Activated CD8-positive, alpha-beta T cell treated with anti-CD3 and anti-CD28 coated beads for 36 hours (primary cell): ENCODE results near the gene C2orf42. TPM values are rescaled to one million over a fixed set of nuclear protein-coding genes. Genes with fewer than 3 reads are reported as not detected.
"Not testable (repeated sequence)": the region's sequence is repeated elsewhere in the genome, so short reads cannot be mapped to it uniquely, and the experiment has no call there.

Experiments
- ATAC-seq: fragments of 200-7000 bp; cut with Tn5 transposase; one replicate; pipeline ENCODE4 v1.10.0; 2021; ENCODE audit warnings: mild to moderate bottlenecking, moderate library complexity
- CTCF ChIA-PET: fragments of 350-600 bp; sonication (Branson Sonifier 250); formaldehyde crosslinking; loops from one replicate; lab custom pipeline; 2021; ENCODE audit warnings: antibody characterized with exemption; lab: Charles Lee
- POLR2A ChIA-PET: fragments of 350-600 bp; sonication (Branson Sonifier 250); formaldehyde crosslinking; loops from one replicate; lab custom pipeline; 2021; ENCODE audit warnings: antibody characterized with exemption; lab: Charles Lee
- DNase-seq: peaks from one replicate; pipeline ENCODE4 v3.0.0-alpha.2; 2020
- H3K27ac Mint-ChIP-seq: one replicate; pipeline ENCODE4 v1.8.0; 2021; ENCODE audit warnings: mild to moderate bottlenecking, mixed read lengths
- H3K27me3 Mint-ChIP-seq: one replicate; pipeline ENCODE4 v1.8.0; 2021; ENCODE audit warnings: mixed read lengths
- H3K36me3 Mint-ChIP-seq: one replicate; pipeline ENCODE4 v1.8.0; 2021; ENCODE audit warnings: low read depth, mixed read lengths
- H3K4me1 Mint-ChIP-seq: one replicate; pipeline ENCODE4 v1.8.0; 2021; ENCODE audit warnings: low read depth, mixed read lengths
- H3K4me3 Mint-ChIP-seq: one replicate; pipeline ENCODE4 v1.8.0; 2021; ENCODE audit warnings: mild to moderate bottlenecking, moderate library complexity, mixed read lengths
- H3K9me3 Mint-ChIP-seq: one replicate; pipeline ENCODE4 v1.8.0; 2021; ENCODE audit warnings: mixed read lengths
- intact Hi-C: fragments of 100-400 bp; cut with micrococcal nuclease; formaldehyde crosslinking; loops from one replicate; pipeline ENCODE4 v1.10.0; 2022
- total RNA-seq, 2 experiments: library from RNA; stranded (reverse); gene quantifications; one replicate each; pipeline ENCODE4 v1.2.3, GENCODE V29; 2021
- TF ChIP-seq, protein P1 (sequence below): fragments of 200-600 bp; IDR thresholded peaks from one replicate; pipeline ENCODE4 v1.8.0; 2022; ENCODE audit warnings: antibody characterized with exemption, mild to moderate bottlenecking

C2orf42 gene
- total RNA-seq, 2 experiments from 2014 or later: 19.2 to 24.6 TPM

DNA sequence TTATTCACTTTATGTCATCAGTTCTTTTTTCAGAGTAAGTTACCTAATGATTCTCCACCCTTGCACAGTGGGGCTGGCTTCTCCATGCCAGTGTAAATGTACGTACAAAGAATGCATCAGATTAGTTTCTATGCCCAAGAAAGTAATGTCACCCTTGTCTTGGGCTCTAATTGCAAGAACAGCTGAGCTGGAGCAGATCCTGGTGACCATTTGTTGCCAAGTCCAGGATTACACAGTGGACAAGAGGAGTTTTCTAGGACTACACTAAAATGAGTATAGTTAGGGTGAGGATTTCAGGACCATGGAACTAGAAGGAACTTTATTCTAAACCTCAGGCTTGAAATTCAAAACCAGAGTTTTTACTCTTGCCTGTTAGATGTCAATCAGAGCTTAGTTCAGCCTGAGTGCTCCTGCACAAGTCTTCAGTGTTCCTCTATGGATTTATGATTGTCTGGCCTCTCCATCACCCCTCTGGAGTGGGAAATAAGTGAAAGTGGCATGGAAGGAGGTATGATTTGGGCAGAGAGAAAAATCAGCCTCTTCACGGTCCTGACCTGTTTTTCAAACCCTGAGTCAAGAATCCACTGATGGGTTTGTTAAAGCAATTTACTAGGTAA, 73.8 kb downstream of the C2orf42 start:
- Mint-ChIP-seq H3K27me3 (no peaks in the 10 kb centered on the region), H3K4me3 (no peak overlapping the region), H3K27ac (peak overlapping the region; percentile 53), H3K4me1 (peaks cover 57% of the 10 kb centered on the region), H3K36me3 (peaks cover 5% of the 10 kb centered on the region), H3K9me3 (no peaks in the 10 kb centered on the region)
- intact Hi-C loops: no loop called here
- TF ChIP-seq, protein P1, sequence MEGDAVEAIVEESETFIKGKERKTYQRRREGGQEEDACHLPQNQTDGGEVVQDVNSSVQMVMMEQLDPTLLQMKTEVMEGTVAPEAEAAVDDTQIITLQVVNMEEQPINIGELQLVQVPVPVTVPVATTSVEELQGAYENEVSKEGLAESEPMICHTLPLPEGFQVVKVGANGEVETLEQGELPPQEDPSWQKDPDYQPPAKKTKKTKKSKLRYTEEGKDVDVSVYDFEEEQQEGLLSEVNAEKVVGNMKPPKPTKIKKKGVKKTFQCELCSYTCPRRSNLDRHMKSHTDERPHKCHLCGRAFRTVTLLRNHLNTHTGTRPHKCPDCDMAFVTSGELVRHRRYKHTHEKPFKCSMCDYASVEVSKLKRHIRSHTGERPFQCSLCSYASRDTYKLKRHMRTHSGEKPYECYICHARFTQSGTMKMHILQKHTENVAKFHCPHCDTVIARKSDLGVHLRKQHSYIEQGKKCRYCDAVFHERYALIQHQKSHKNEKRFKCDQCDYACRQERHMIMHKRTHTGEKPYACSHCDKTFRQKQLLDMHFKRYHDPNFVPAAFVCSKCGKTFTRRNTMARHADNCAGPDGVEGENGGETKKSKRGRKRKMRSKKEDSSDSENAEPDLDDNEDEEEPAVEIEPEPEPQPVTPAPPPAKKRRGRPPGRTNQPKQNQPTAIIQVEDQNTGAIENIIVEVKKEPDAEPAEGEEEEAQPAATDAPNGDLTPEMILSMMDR: no peak
- DNase-seq (no peak), ATAC-seq (no peak)
- ChIA-PET CTCF (interaction anchor here (1.2 to 1.7 kb wide), 3 partner anchors 13 to 26 kb away, joined by 4 to 8 read pairs (median 5); no protein-coding TSS in a partner anchor), POLR2A (interaction anchor here (1.3 to 38.3 kb wide), 4 partner anchors 8 to 35 kb away, joined by 5 to 955 read pairs (median 12); partner anchors contain the start of gene PCBP1)

DNA sequence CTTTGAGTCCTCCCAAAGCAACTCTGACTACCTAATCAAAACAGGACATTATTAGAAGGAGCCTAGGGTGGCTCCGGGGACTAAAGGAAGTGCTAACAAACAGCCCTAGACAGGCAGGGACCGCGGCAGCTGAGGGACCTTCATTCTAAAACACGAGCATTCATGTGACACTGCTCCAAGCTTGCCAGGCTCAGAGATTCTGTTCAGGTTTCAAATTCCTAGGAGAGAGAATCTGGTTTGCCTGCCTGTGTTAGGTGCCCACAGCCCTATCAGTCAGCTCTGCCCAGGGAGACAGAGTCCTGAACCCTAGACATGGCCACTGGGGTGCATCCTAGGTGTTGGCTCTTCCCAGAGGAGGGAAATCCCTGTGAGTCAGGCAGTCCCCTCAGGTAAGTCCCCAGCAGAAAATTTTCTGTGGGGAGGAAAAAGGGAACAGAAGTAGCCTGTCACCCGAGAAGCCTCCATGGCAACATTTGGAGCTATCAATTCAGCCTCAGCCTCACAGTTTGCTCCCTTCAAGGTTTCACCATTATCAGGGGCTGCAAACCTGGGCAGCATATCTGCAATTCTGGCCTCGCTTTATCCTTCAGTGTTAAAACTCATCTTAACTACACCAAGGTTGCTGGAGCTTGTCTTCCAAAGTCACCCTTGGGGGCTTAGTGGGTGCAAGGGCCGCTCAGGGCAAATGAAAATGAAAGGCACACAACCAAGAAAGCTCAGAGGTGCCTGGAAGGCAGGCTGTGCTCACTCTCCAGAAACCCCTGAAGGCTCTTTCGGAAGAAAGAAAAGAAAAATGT, 75.0 kb downstream of the C2orf42 start:
- ATAC-seq (peak; percentile 57), DNase-seq (peak; percentile 46)
- Mint-ChIP-seq H3K27me3 (no peaks in the 10 kb centered on the region), H3K9me3 (no peaks in the 10 kb centered on the region), H3K27ac (peak overlapping the region; percentile 61), H3K4me1 (peaks cover 54% of the 10 kb centered on the region), H3K36me3 (peaks cover 5% of the 10 kb centered on the region), H3K4me3 (peak overlapping the region; percentile 7)
- TF ChIP-seq, protein P1: no peak
- POLR2A ChIA-PET: interaction anchor here (1.0 to 38.3 kb wide), 6 partner anchors 9 to 34 kb away, joined by 3 to 955 read pairs (median 16); partner anchors contain the start of gene PCBP1
- CTCF ChIA-PET: interaction anchor here (1.1 to 1.7 kb wide), 4 partner anchors 11 to 204 kb away, joined by 3 to 8 read pairs (median 4); no protein-coding TSS in a partner anchor
- intact Hi-C loops: no loop called here

DNA sequence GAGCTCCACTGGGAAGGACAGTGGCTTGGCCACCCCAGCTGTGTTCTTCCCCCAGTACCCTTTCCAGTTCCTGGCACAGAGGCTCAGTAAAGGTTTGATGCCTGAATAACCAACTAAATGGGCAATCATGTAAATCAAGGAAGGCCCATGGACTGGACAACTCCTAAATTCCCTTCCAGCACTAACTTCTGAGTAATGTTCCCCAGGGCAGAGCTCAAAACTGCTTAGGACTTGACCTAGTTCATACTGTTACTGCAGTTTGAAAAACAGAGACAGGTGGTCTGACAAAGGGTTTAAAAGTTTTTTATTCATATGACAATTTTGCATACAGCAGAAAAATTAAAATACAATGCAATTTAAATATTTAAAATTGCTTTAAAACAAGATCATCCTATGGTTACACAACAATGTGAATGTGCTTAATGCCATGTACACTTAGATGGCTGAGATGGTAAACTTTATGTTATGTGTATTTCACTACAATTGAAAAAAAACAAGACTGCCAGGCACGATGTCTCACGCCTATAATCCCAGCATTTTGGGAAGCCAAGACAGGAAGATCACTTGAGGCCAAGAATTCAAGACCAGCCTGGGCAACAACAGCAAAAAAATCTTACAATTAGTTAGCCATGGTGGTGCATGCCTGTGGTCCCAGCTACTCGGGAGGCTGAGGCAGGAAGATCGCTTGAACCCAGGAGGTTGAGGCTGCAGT, 77.3 kb downstream of the C2orf42 start:
- ATAC-seq (no peak), DNase-seq (no peak)
- H3K4me3 Mint-ChIP-seq: no peak overlapping the region
- H3K36me3 Mint-ChIP-seq: no peaks in the 10 kb centered on the region
- CTCF ChIA-PET: interaction anchor here (1.2 kb wide), 1 partner anchor 29 kb away, joined by 3 read pairs; no protein-coding TSS in a partner anchor
- intact Hi-C loops: no loop called here
- TF ChIP-seq, protein P1: no peak
- H3K4me1 Mint-ChIP-seq: peaks cover 62% of the 10 kb centered on the region
- no peaks in the 10 kb centered on the region for H3K27me3 Mint-ChIP-seq
- peak overlapping the region; percentile 68 for H3K27ac Mint-ChIP-seq
- no peaks in the 10 kb centered on the region for H3K9me3 Mint-ChIP-seq
- POLR2A ChIA-PET: interaction anchor here (0.9 to 11.0 kb wide), 4 partner anchors 9 to 24 kb away, joined by 3 to 217 read pairs (median 44); partner anchors contain the start of gene PCBP1

DNA sequence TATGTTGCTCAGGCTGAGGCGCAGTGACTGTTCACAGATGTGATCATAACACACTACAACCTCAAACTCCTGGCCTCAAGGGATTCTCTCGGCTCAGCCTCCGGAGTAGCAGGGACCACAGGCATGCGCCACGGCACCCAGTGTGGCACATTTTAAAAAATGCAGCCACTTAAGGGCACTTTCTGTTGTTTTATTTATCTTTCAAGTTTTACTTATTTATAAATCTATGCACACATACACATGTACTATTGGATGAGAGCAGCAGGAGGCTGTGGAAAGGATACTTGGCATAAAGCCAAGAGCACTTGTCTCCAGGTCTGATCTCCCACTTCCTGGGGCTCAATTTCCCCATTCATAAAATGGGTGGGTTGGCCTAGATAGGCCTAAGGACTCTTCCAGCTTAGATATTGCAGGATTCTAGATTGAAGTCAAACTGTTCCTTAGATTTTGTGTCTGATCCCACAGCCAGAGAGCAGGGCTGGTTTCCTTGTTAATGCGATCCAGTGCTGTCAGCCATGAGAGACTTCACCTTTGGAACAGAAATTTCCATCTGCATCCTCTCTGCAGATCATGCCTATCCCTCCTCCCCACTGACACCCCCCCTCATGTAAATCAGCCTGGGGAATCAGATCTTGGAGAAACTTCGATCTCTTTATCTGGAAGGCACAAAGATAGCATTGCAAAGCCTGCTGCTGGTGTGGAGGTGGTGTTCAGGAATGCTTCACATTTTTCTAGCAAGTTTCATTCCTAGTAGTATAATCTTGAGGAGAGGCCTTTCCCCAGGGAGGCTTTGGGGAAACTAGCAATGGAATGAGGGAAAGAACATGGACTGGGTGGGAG, 78.8 kb downstream of the C2orf42 start:
- DNase-seq (no peak), ATAC-seq (no peak)
- TF ChIP-seq, protein P1: no peak
- ChIA-PET POLR2A (interaction anchor here (1.1 to 11.0 kb wide), 3 partner anchors 11 to 22 kb away, joined by 4 to 217 read pairs (median 84); partner anchors contain the start of gene PCBP1), CTCF (no interaction called here)
- intact Hi-C loops: no loop called here
- no peaks in the 10 kb centered on the region for H3K27me3 Mint-ChIP-seq
- H3K4me3 Mint-ChIP-seq: no peak overlapping the region
- peak overlapping the region; percentile 17 for H3K27ac Mint-ChIP-seq
- H3K4me1 Mint-ChIP-seq: peaks cover 68% of the 10 kb centered on the region
- H3K9me3 Mint-ChIP-seq: no peaks in the 10 kb centered on the region
- H3K36me3 Mint-ChIP-seq: no peaks in the 10 kb centered on the region

DNA sequence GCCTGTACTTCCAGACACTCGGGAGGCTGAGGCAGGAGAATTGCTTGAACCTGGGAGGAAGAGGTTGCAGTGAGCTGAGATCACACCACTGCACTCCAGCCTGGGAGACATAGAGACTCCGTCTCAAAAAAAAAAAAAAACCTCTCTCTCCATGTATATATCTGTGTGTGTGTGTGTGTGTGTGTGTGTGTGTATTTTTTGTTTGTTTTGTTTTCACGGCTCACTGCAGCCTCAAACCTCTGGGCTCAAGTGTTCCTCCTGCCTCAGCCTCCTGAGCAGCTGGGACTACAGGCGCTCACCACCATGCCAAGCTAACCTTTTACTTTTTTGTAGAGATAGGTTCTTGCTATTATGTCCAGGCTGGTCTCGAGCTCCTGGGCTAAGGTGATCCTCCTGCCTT, 80.4 kb downstream of the C2orf42 start:
- DNase-seq, intact Hi-C loops: not testable (repeated sequence)
- CTCF ChIA-PET: interaction anchor here (1.1 kb wide), 1 partner anchor 41 kb away, joined by 3 read pairs; no protein-coding TSS in a partner anchor

DNA sequence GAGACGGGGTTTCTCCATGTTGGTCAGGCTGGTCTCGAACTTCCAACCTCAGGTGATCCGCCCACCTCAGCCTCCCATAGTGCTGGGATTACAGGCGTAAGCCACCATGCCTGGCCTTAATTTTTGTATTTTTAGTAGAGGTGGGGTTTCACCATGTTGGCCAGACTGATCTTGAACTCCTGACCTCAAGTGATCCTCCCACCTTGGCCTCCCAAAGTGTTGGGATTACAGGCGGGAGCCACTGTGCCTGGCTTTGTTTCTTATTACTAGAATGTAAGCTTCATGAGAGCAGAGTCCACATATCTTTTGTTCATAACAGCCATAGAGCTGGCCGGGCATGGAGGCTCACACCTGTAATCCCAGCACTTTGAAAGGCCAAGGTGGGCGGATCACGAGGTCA, 84.7 kb downstream of the C2orf42 start:
- H3K4me3 Mint-ChIP-seq, H3K36me3 Mint-ChIP-seq, H3K9me3 Mint-ChIP-seq, intact Hi-C loops, ATAC-seq, DNase-seq, H3K27me3 Mint-ChIP-seq: not testable (repeated sequence)
- Mint-ChIP-seq H3K4me1 (peaks cover 63% of the 10 kb centered on the region), H3K27ac (peak overlapping the region; percentile 5)
- CTCF ChIA-PET: interaction anchor here (0.7 kb wide), 2 partner anchors 12 to 16 kb away, joined by 3 to 4 read pairs; no protein-coding TSS in a partner anchor
- POLR2A ChIA-PET: interaction anchor here (1.4 to 11.0 kb wide), 3 partner anchors 16 to 18 kb away, joined by 4 to 217 read pairs (median 40); partner anchors contain the start of gene PCBP1

More for the DNA sequence above, 80.4 kb downstream of the C2orf42 start:
- H3K4me3 Mint-ChIP-seq, H3K9me3 Mint-ChIP-seq, ATAC-seq, H3K27me3 Mint-ChIP-seq, H3K36me3 Mint-ChIP-seq: not testable (repeated sequence)
- peak overlapping the region; percentile 92 for H3K27ac Mint-ChIP-seq
- peaks cover 53% of the 10 kb centered on the region for H3K4me1 Mint-ChIP-seq
- POLR2A ChIA-PET: interaction anchor here (2.5 to 11.0 kb wide), 3 partner anchors 13 to 196 kb away, joined by 7 to 217 read pairs (median 84); partner anchors contain the start of genes MXD1 and PCBP1
